GM19455 (cell line): ENCODE results near the gene NSG1.
"Not testable (repeated sequence)": the region's sequence is repeated elsewhere in the genome, so short reads cannot be mapped to it uniquely, and the experiment has no call there.

ENCODE experiments used
- ATAC-seq: cut with Tn5 transposase; IDR thresholded peaks from one replicate; pipeline ENCODE4 v1.9.1; 2021; ENCODE audit not compliant: unreplicated experiment

The NSG1 gene

GRCh38 chr4:4415107-4415805 lies 28.4 kb downstream of the NSG1 start:
- no peak for ATAC-seq

- ATAC-seq = no peak
Observed at GRCh38 chr4:4415806-4416805, 29.2 kb downstream of the NSG1 start.

GRCh38 chr4:4416981-4417380 lies 30.1 kb downstream of the NSG1 start:
- no peak for ATAC-seq

DNA sequence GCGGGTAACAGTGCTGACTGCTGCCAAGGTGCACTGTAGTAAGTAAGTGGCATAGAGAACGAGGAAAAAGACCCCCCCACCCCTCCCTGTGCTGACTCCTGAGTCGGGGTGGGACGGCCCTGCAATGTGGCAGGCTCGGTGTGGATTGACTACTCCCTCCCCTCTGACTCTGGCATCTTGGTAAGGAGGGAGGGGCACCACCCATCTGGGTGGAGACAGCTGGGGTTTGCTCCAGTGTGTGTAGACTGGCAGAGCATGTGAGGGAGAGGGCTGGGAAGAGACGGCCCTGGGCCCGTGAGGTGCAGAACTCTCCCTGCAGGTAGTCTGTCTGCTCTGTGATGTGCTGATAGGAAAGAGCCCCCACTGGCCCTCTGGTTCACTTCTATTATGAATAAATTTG lies 31.0 kb downstream of the NSG1 start:
- no peak for ATAC-seq

DNA sequence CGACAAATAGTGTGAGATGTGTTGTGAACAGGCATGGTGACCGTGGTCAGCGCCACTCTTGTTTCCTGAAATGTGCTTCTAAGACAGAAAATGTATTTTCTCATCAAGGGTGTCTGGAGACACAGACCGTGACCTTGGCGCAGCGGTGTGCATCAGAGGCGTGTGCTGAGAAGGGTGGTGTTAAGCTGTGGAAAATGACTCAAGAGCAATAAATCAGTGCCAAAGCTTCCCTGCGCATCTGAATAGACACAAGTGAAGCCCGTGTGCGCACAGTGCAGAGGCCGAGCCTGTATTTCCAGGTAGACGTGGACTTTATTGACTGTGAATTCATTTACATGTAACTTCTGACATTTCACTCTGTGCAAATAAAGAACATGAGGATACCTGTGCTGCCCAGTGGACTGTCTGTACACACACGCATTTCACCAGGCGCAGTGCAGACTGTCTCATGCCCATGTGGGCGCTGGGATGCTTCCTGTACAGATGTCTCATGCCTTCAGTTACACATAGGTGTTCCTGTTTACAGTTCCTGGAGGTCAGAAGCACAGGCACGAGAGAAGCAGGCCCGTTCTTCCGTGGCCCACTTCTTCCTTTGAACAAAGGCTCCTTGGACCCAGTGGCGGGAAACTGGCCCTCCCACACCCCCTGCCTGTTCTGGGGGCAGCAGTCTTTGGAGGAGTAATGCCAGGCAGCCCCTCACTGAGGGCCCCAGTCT lies 31.9 kb downstream of the NSG1 start:
- no peak for ATAC-seq

DNA sequence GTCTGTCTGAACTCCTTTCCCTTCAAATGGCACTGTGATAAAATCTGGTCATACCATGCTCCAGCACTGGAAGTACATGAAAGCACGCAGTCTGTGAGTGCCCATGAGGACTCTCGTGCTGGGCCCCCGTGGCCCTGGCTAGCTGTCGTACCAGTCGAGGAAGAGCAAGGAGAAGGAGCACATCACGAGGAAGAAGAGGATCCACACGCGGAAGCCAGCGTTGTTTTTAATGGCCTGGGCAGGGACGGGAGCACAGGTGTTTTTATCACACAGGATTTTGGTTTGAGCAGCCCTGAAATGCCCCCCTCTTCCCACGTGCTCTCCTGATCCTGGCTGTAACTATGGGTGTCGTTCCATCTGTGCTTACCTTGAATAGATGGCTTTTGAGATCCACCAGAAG lies 33.0 kb downstream of the NSG1 start:
- ATAC-seq = no peak

- no peak for ATAC-seq
Observed at GRCh38 chr4:4420421-4420820, 33.5 kb downstream of the NSG1 start.

DNA sequence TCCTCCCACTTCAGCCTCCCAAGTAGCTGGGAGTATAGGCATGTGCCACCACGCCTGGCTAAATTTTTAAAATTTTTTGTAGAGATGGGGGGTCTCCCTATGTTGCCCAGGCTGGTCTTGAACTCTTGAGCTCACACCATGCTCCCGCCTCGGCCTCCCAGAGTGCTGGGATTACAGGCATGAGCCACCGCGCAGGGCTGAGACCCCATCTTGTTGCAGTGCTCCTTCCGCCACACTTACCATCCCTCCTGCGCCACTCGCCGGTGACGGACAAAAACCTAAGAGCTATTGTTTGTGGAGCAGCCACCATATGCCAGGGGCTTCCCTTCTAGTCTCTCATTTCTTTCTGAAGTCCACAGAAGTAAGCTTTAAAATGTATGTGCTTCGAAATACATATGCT lies 34.5 kb downstream of the NSG1 start:
- no peak for ATAC-seq

DNA sequence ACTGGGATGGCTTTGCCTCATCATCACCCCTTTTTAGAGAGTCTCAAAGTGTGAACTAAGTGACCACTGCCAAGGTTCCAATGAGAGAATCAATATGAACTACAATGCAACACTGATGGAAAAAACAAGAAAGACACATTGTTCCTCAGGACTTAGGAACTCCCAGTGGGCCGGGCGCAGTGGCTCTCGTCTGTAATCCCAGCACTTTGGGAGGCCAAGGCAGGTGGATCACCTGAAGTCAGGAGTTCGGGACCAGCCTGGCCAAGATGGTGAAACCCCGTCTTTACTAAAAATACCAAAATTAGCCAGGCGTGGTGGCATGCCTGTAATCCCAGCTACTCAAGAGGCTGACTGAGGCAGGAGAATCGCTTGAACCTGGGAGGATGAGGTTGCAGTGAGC lies 35.2 kb downstream of the NSG1 start:
- not testable (repeated sequence) for ATAC-seq

DNA sequence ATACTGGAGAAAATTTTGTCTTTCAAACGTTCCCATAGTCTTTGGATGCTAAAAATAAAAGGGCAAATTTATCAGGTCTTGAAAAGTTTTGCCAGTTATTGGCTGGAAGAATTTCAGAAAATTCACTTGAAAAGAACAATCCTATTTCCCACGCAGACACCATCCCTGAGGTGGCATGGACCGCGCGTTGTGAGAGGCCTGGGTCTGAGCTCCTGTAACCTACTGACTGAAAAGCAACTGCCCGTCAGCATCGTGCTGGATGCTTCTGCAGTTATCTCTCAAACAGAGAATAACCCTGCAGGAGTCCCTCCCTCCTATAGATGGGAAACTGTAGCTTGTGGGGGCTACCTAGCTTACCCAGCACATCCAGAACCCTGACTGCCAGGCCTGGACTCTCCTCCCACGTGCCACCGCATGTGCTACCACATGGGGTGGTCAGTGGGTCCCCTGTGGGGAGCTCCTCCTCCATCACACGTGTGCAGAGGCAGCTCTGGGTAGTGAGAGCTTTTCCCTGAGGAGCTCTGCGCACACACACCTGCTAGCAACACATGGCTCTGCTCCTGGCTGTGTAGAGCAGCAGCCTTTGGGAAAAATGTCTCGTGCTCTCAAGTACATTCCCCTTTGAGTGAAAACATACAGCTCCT lies 36.1 kb downstream of the NSG1 start:
- no peak for ATAC-seq

DNA sequence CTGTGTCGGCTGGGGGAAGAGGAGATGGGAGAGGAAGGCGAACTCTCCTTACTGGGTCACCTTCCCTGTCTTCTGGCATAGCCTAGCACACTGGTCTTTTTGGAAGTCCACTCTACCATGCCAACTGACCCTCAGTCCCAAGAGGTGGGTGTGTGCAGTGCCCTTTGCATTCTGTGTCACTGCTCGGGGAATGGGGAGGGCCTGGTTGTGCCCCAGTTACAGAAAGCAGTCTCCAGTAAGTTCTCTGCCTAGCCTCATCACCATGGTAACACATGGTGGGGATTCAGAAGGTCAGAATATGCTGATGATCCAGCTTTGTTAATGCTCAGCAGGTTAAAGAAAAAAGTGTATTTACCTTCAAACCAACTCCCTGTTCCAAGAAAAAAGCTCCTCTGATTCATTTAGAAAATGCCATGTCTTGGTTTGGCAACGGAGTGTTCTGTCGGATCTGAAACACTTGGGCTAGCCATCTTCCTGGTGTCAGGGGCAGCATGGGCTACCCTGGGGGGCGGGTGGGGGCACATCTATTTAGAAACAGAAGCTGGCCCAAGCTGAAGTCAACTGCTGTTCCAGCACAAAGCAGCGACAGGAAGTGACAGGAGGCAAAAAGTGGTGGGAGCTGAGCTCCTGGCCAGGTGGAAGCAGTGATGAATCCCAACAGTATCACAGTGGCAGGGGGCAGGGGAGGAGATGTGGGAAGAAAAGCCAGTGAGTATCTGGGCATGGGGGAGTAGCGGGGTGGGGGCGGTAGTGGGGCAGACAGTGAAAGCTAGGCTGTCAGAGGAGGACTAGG lies 37.0 kb downstream of the NSG1 start:
- ATAC-seq = no peak

GRCh38 chr4:4424499-4425115 lies 37.7 kb downstream of the NSG1 start:
- no peak for ATAC-seq

DNA sequence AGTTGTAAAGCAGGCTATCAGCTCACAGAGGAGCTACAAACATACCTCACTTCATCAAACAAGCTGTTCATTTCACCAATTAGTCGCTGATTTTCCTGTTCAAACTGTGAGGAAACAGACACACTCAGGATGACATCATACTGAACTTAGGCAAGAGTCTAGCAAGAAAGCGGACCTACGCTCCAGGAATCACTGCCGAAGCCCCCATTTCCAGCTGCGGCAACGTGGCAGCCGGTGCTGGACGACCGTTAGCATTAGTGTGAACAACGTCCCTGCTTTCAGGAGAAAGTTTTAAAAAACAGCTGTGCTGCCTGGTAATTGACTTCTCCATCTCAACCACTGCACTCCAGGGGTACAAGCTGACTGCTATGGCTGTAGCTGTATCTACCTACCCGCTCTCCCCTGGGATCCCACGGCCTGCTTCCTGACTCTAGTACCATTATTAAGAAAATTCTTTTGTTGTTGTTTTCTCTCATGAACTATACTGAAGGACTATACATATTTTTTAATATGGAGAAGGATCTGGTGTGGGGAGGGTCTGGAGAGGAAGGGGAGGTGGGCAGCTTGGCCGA lies 38.3 kb downstream of the NSG1 start:
- no peak for ATAC-seq

- ATAC-seq = no peak
Observed at GRCh38 chr4:4425696-4426095, 38.8 kb downstream of the NSG1 start.

- no peak for ATAC-seq
Observed at GRCh38 chr4:4426511-4427120, 39.7 kb downstream of the NSG1 start.

DNA sequence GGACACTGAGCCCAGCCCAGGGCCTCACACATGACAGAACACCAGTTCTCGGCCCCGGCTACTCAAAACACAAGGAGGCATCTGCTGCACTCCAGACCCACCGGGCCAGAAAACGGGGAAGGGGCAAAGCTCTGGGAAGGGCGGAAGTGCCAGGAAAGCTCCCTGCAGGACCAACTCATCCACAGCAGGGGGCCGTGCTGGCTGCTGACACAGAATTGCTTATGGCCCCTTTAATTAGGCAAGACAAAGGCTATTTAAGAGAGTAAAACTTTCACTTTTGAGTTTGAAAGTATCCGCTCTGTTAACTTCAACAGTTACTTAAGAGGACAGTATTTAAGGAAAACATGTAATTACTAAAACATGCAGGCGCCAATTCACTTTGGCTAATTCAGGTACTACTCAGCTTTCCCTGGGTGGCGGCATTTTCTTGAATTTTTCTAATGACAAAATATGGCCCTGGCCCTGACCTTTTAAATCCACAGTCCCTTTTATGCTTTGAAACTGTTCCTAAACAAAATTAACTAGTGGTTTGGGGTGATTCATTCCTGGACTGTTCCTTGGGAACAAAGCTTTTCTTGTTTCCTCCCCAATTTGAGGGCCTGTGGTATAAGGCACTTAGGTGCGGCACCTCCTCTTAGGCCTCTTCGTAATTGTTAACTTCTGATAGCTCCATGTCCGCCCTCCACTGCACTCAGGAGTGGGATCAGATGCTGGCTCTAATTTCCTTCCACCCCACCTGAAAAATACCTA lies 40.4 kb downstream of the NSG1 start:
- ATAC-seq = no peak

GRCh38 chr4:4427886-4428285 lies 41.0 kb downstream of the NSG1 start:
- no peak for ATAC-seq
